GM23248 (cell line): ENCODE measurements around the gene ITGB7. TPM values are rescaled to one million over a fixed set of nuclear protein-coding genes. Genes with fewer than 3 reads are reported as not detected.
A peak's percentile ranks its signal among the peaks of the same experiment; 100 is the strongest.

Source experiments
- DNase-seq: peaks from one replicate; pipeline ENCODE4 v3.0.0-alpha.2; 2015
- H2AFZ ChIP-seq: fragments of 200-600 bp; sonication (generic); 2 replicates; pipeline ENCODE4 v1.6.1; 2016; ENCODE audit warnings: antibody characterized with exemption
- H3F3A ChIP-seq: fragments of 200-600 bp; sonication (generic); 2 replicates; pipeline ENCODE4 v1.6.1; 2016; ENCODE audit warnings: mild to moderate bottlenecking, antibody characterized with exemption, mixed run types; ENCODE audit not compliant: insufficient read depth
- H3K27ac ChIP-seq: fragments of 200-600 bp; sonication (generic); 2 replicates; pipeline ENCODE4 v1.5.1; 2016; ENCODE audit warnings: mild to moderate bottlenecking
- H3K27me3 ChIP-seq: fragments of 200-600 bp; sonication (generic); replicated peaks from 2 replicates; pipeline ENCODE4 v1.6.1; 2016; ENCODE audit warnings: mild to moderate bottlenecking; ENCODE audit not compliant: insufficient read depth
- H3K36me3 ChIP-seq: fragments of 200-600 bp; sonication (generic); 2 replicates; pipeline ENCODE4 v1.6.1; 2016; ENCODE audit warnings: low read depth, mild to moderate bottlenecking
- H3K4me1 ChIP-seq: fragments of 200-600 bp; sonication (generic); 2 replicates; pipeline ENCODE4 v1.6.1; 2016; ENCODE audit warnings: mild to moderate bottlenecking; ENCODE audit not compliant: insufficient read depth
- H3K4me2 ChIP-seq: fragments of 200-600 bp; sonication (generic); one replicate; pipeline ENCODE4 v1.6.1; 2016; ENCODE audit warnings: mild to moderate bottlenecking; ENCODE audit not compliant: unreplicated experiment
- H3K4me3 ChIP-seq: fragments of 200-600 bp; sonication (generic); 2 replicates; pipeline ENCODE4 v1.5.1; 2016; ENCODE audit warnings: mild to moderate bottlenecking
- H3K79me2 ChIP-seq: fragments of 200-600 bp; sonication (generic); 2 replicates; pipeline ENCODE4 v1.6.1; 2016; ENCODE audit warnings: mild to moderate bottlenecking; ENCODE audit not compliant: insufficient read depth
- H3K9ac ChIP-seq: fragments of 200-600 bp; sonication (generic); 2 replicates; pipeline ENCODE4 v1.6.1; 2016; ENCODE audit warnings: mild to moderate bottlenecking
- H3K9me2 ChIP-seq: fragments of 200-600 bp; sonication (generic); 2 replicates; pipeline ENCODE4 v1.6.1; 2016; ENCODE audit warnings: mixed run types, mild to moderate bottlenecking, moderate library complexity; ENCODE audit not compliant: insufficient read depth
- H3K9me3 ChIP-seq: fragments of 200-600 bp; sonication (generic); one replicate; pipeline ENCODE4 v1.6.1; 2017; ENCODE audit warnings: low read depth
- H4K20me1 ChIP-seq: fragments of 200-600 bp; sonication (generic); 2 replicates; pipeline ENCODE4 v1.6.0; 2016; ENCODE audit not compliant: insufficient read depth
- EZH2 ChIP-seq: fragments of 200-600 bp; sonication (generic); IDR thresholded peaks from 2 replicates; pipeline ENCODE4 v1.6.1; 2018; ENCODE audit warnings: antibody characterized with exemption, mild to moderate bottlenecking; ENCODE audit not compliant: insufficient read depth, poor library complexity, severe bottlenecking
- EZH2phosphoT487 ChIP-seq: fragments of 200-600 bp; sonication (generic); IDR thresholded peaks from 2 replicates; pipeline ENCODE4 v1.6.1; 2018; ENCODE audit warnings: antibody characterized with exemption, moderate library complexity, mild to moderate bottlenecking, low read depth; ENCODE audit not compliant: insufficient read depth
- WGBS, 2 experiments: methylation state at CpG; one replicate each; pipeline ENCODE4 v1.1.6; 2015 to 2017; ENCODE audit warnings: low lambda C conversion rate in 2 of 2, low coverage in 1 of 2; ENCODE audit errors: missing lambda C conversion rate in 2 of 2; 5-methylcytosine and 5-hydroxymethylcytosine counted together
- in situ Hi-C: fragments of 300-500 bp; cut with MboI; formaldehyde crosslinking; loops from 2 replicates; pipeline ENCODE4 v1.15.0; 2020
- polyA plus RNA-seq: library from polyadenylated mRNA; unstranded; fragments of >200 nt; fragmentation: Nextera tagmentation; extraction: Ambion mirVana; gene quantifications from 2 replicates; pipeline ENCODE4 v1.2.1, GENCODE V29; 2016
- total RNA-seq: library from RNA; depleted of rRNA; stranded (reverse); fragments of >200 nt; shearing (Covaris generic); gene quantifications from 2 replicates; pipeline ENCODE4 v1.2.3, GENCODE V29; 2014

Gene ITGB7
- total and polyA plus RNA-seq, 2 experiments from 2014 or later, result 1.2 to 1.4 TPM

GRCh38 chr12:53186745-53187144 is 20.3 kb downstream of the ITGB7 start:
- WGBS, 2 experiments, result 90 to 94% methylated on average over 4 of the region's 4 CpGs
- H3K27me3 ChIP-seq, result no peaks in the 10 kb centered on the region
- H3K9ac ChIP-seq, result no peak overlapping the region
- peaks cover 18% of the 10 kb centered on the region for H3K4me1 ChIP-seq
- no peaks in the 10 kb centered on the region; the same call in 1 of the 2 replicates for H4K20me1 ChIP-seq
- no peak overlapping the region for H3K27ac ChIP-seq
- H3K79me2 ChIP-seq, result peaks cover 38% of the 10 kb centered on the region
- DNase-seq, result no peak
- H3K9me3 ChIP-seq, result no peaks in the 10 kb centered on the region
- no peak overlapping the region for H2AFZ ChIP-seq
- TF ChIP-seq EZH2 (no peak), EZH2phosphoT487 (no peak)
- no peak overlapping the region for H3K4me3 ChIP-seq
- peaks cover 55% of the 10 kb centered on the region for H3F3A ChIP-seq
- H3K36me3 ChIP-seq, result peaks cover 38% of the 10 kb centered on the region; the same call in 1 of the 2 replicates
- H3K4me2 ChIP-seq, result no peak overlapping the region
- H3K9me2 ChIP-seq, result no peaks in the 10 kb centered on the region
- in situ Hi-C loops, result no loop called here

- Histone ChIP-seq H3K9me2 (no peaks in the 10 kb centered on the region), H3K4me3 (no peak overlapping the region), H3F3A (peaks cover 59% of the 10 kb centered on the region), H3K36me3 (peaks cover 38% of the 10 kb centered on the region; the same call in 1 of the 2 replicates), H2AFZ (no peak overlapping the region), H3K27ac (no peak overlapping the region), H3K27me3 (no peaks in the 10 kb centered on the region), H3K79me2 (peaks cover 44% of the 10 kb centered on the region), H3K9ac (no peak overlapping the region), H3K4me1 (peaks cover 22% of the 10 kb centered on the region), H3K9me3 (no peaks in the 10 kb centered on the region), H4K20me1 (no peaks in the 10 kb centered on the region; the same call in 1 of the 2 replicates), H3K4me2 (no peak overlapping the region)
- in situ Hi-C loops, result no loop called here
- peak; percentile 27 for DNase-seq
- WGBS, 2 experiments, result 77 to 83% methylated on average over 3 of the region's 3 CpGs
- no peak for TF ChIP-seq EZH2phosphoT487
- TF ChIP-seq EZH2, result no peak
Measured at GRCh38 chr12:53185582-53186153, 21.4 kb downstream of the ITGB7 start.

- H3K9me2 ChIP-seq, result no peaks in the 10 kb centered on the region
- no peaks in the 10 kb centered on the region for H3K9me3 ChIP-seq
- no peak overlapping the region for H3K27ac ChIP-seq
- DNase-seq, result no peak
- H3F3A ChIP-seq, result peaks cover 58% of the 10 kb centered on the region
- H3K36me3 ChIP-seq, result peaks cover 38% of the 10 kb centered on the region; the same call in 1 of the 2 replicates
- WGBS, 2 experiments, result 86% methylated on average over 6 of the region's 6 CpGs
- no peak overlapping the region for H3K4me2 ChIP-seq
- H3K4me1 ChIP-seq, result peaks cover 22% of the 10 kb centered on the region
- in situ Hi-C loops, result no loop called here
- H2AFZ ChIP-seq, result no peak overlapping the region
- H3K27me3 ChIP-seq, result no peaks in the 10 kb centered on the region
- no peaks in the 10 kb centered on the region; the same call in 1 of the 2 replicates for H4K20me1 ChIP-seq
- no peak overlapping the region for H3K9ac ChIP-seq
- TF ChIP-seq EZH2phosphoT487 (no peak), EZH2 (no peak)
- H3K79me2 ChIP-seq, result peaks cover 44% of the 10 kb centered on the region
- no peak overlapping the region for H3K4me3 ChIP-seq
Measured at GRCh38 chr12:53184828-53185227, 22.2 kb downstream of the ITGB7 start.

- H2AFZ ChIP-seq, result no peak overlapping the region
- peak overlapping the region; percentile 72; the same call in 1 of the 2 replicates for H3K4me3 ChIP-seq
- peak; percentile 47 for DNase-seq
- H3K79me2 ChIP-seq, result peaks cover 58% of the 10 kb centered on the region
- peaks cover 32% of the 10 kb centered on the region for H3K4me1 ChIP-seq
- WGBS, 2 experiments, result 79 to 92% methylated on average over 2 of the region's 2 CpGs
- in situ Hi-C loops, result no loop called here
- H3K9me3 ChIP-seq, result no peaks in the 10 kb centered on the region
- peak overlapping the region; percentile 6; the same call in 1 of the 2 replicates for H3K9ac ChIP-seq
- H4K20me1 ChIP-seq, result no peaks in the 10 kb centered on the region; the same call in 1 of the 2 replicates
- peaks cover 53% of the 10 kb centered on the region for H3F3A ChIP-seq
- no peak for TF ChIP-seq EZH2phosphoT487
- TF ChIP-seq EZH2, result no peak
- no peaks in the 10 kb centered on the region for H3K27me3 ChIP-seq
- no peaks in the 10 kb centered on the region for H3K9me2 ChIP-seq
- peaks cover 37% of the 10 kb centered on the region; the same call in 1 of the 2 replicates for H3K36me3 ChIP-seq
- H3K4me2 ChIP-seq, result peak overlapping the region; percentile 79
- no peak overlapping the region for H3K27ac ChIP-seq
Measured at GRCh38 chr12:53182903-53183302, 24.1 kb downstream of the ITGB7 start.
